Dermis blood vessel endothelial cell (primary cell): ENCODE results near the gene ABHD10. TPM values are rescaled to one million over a fixed set of nuclear protein-coding genes. Genes with fewer than 3 reads are reported as not detected.

Experiments used
- DNase-seq: peaks from one replicate; pipeline ENCODE4 v3.0.0; 2010
- total RNA-seq: library from RNA; depleted of rRNA; stranded (reverse); fragments of >200 nt; gene quantifications from 2 replicates; pipeline ENCODE4 v1.2.3, GENCODE V29; 2014

The ABHD10 gene
- total RNA-seq, 1 donor from 2014 or later = 26.2 TPM

GRCh38 chr3:112001526-112001925 is 22.7 kb downstream of the ABHD10 start:
- no peak for DNase-seq

GRCh38 chr3:112002096-112002971 is 23.5 kb downstream of the ABHD10 start:
- peak; percentile 22 for DNase-seq

GRCh38 chr3:112003321-112004080 is 24.7 kb downstream of the ABHD10 start:
- no peak for DNase-seq

- DNase-seq = no peak
These were observed 25.4 kb downstream of the ABHD10 start for GRCh38 chr3:112004187-112004586.

- no peak for DNase-seq
These were observed 25.8 kb downstream of the ABHD10 start for GRCh38 chr3:112004669-112005068.

GRCh38 chr3:112005091-112005672 is 26.4 kb downstream of the ABHD10 start:
- no peak for DNase-seq

GRCh38 chr3:112007633-112008032 is 28.8 kb downstream of the ABHD10 start:
- no peak for DNase-seq

- no peak for DNase-seq
These were observed 30.8 kb downstream of the ABHD10 start for GRCh38 chr3:112009670-112010069.

GRCh38 chr3:112010636-112011035 is 31.8 kb downstream of the ABHD10 start:
- DNase-seq = no peak

- DNase-seq = no peak
These were observed 32.6 kb downstream of the ABHD10 start for GRCh38 chr3:112011376-112011940.

- no peak for DNase-seq
These were observed 33.6 kb downstream of the ABHD10 start for GRCh38 chr3:112012205-112012992.

GRCh38 chr3:112013058-112013783 is 34.4 kb downstream of the ABHD10 start:
- DNase-seq = peak; percentile 84

GRCh38 chr3:112013784-112014143 is 34.9 kb downstream of the ABHD10 start:
- DNase-seq = peak; percentile 7

GRCh38 chr3:112017091-112017490 is 38.3 kb downstream of the ABHD10 start:
- peak; percentile 9 for DNase-seq

GRCh38 chr3:112018712-112019111 is 39.9 kb downstream of the ABHD10 start:
- DNase-seq = no peak

GRCh38 chr3:112019716-112020115 is 40.9 kb downstream of the ABHD10 start:
- DNase-seq = no peak

GRCh38 chr3:112020674-112021085 is 41.9 kb downstream of the ABHD10 start:
- DNase-seq = no peak

- DNase-seq = no peak
These were observed 48.3 kb downstream of the ABHD10 start for GRCh38 chr3:112027142-112027541.

- DNase-seq = no peak
These were observed 49.0 kb downstream of the ABHD10 start for GRCh38 chr3:112027826-112028225.

GRCh38 chr3:112030901-112031300 is 52.1 kb downstream of the ABHD10 start:
- peak; percentile 7 for DNase-seq

GRCh38 chr3:112032098-112032731 is 53.4 kb downstream of the ABHD10 start:
- DNase-seq = no peak
